Breast epithelium (tissue), 3 donors: ENCODE results near the gene NPBWR2.

Source experiments
- POLR2A ChIP-seq: fragments of 450-650 bp; IDR thresholded peaks from one replicate; pipeline ENCODE4 v1.6.1; 2016; ENCODE audit warnings: antibody characterized with exemption, mild to moderate bottlenecking, moderate library complexity
- POLR2AphosphoS5 ChIP-seq, 3 donors: sonication (generic); formaldehyde crosslinking; IDR thresholded peaks; one replicate each; pipeline ENCODE4 v1.6.1; 2017; ENCODE audit warnings: antibody characterized with exemption in 3 of 3
- TF ChIP-seq, protein P1 (sequence below), 3 donors: fragments of 450-650 bp; IDR thresholded peaks; one replicate each; pipeline ENCODE4 v1.5.1; 2016 to 2017; ENCODE audit warnings: antibody characterized with exemption in 3 of 3, mild to moderate bottlenecking in 3 of 3, moderate library complexity in 3 of 3

DNA sequence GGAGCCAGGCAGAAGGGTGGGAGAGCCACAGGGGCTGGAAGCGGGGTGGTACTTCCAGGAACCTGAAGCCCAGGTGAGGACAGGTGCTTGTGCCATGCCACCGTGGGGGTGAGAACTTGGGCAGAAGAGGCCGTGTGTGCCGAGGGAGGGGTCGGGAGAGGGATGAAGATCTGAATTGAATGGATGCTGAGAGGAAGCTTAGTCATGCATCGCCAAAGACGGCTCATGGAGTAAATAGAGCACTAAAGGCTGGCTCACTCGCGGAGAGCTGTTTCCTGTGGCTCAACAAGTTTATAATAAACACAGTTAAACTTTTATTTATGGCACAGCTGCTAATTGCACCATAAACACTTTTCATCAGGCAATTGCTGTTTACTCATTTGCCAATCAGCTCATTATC is 35.2 kb upstream of the NPBWR2 start:
- TF ChIP-seq, protein P1, sequence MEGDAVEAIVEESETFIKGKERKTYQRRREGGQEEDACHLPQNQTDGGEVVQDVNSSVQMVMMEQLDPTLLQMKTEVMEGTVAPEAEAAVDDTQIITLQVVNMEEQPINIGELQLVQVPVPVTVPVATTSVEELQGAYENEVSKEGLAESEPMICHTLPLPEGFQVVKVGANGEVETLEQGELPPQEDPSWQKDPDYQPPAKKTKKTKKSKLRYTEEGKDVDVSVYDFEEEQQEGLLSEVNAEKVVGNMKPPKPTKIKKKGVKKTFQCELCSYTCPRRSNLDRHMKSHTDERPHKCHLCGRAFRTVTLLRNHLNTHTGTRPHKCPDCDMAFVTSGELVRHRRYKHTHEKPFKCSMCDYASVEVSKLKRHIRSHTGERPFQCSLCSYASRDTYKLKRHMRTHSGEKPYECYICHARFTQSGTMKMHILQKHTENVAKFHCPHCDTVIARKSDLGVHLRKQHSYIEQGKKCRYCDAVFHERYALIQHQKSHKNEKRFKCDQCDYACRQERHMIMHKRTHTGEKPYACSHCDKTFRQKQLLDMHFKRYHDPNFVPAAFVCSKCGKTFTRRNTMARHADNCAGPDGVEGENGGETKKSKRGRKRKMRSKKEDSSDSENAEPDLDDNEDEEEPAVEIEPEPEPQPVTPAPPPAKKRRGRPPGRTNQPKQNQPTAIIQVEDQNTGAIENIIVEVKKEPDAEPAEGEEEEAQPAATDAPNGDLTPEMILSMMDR (IDR thresholded peaks at IDR 0.05): no peak
- TF ChIP-seq POLR2A (no peak), POLR2AphosphoS5 (IDR thresholded peaks at IDR 0.05) (no peak)
